HCT116 (cell line): ENCODE data around the gene TRPM1. TPM values are rescaled to one million over a fixed set of nuclear protein-coding genes. Genes with fewer than 3 reads are reported as not detected.

Experiments
- ATAC-seq: fragments of 200-7000 bp; cut with Tn5 transposase; 2 replicates; pipeline ENCODE4 v1.9.1; 2020; ENCODE audit warnings: mild to moderate bottlenecking, moderate library complexity
- BruUV-seq: library from RNA; stranded (reverse); fragments of 400-500 nt; replicated peaks from 2 replicates; lab custom pipeline; 2021; lab: Mats Ljungman, UMichigan
- CTCF ChIA-PET: fragments of 300-600 bp; sonication (Branson Sonifier 250); formaldehyde crosslinking; loops from one replicate; lab custom pipeline; 2021; ENCODE audit warnings: antibody characterized with exemption; lab: Charles Lee
- POLR2A ChIA-PET: fragments of 300-600, 350-600 bp; sonication (Branson Sonifier 250); formaldehyde crosslinking; loops from one replicate; lab custom pipeline; 2021; ENCODE audit warnings: antibody characterized with exemption; lab: Charles Lee
- RAD21 ChIA-PET, 2 experiments: fragments of 300-600 bp; sonication (Branson Sonifier 250); formaldehyde crosslinking; loops; one replicate each; lab custom pipeline; 2023; ENCODE audit warnings: low total read pairs in 2 of 2; ENCODE audit not compliant: uncharacterized antibody in 2 of 2, unreplicated experiment in 2 of 2, low non-redundant PET in 1 of 2; lab: Charles Lee
- DNase-seq: peaks from one replicate; pipeline ENCODE4 v3.0.0-alpha.2; 2010; ENCODE audit warnings: low read depth, low spot score
- H2AFZ ChIP-seq: fragments of 200-600 bp; shearing (Covaris generic), sonication (generic); 2 replicates; pipeline ENCODE4 v1.6.1; 2017; ENCODE audit warnings: low read depth, mixed run types, mixed read lengths, antibody characterized with exemption, low read length; ENCODE audit not compliant: poor library complexity, severe bottlenecking
- H3K27ac ChIP-seq: 2 replicates; pipeline ENCODE4 v1.5.1; 2012; ENCODE audit warnings: low read depth, low read length
- H3K27me3 ChIP-seq: fragments of 200-600 bp; sonication (generic); 2 replicates; pipeline ENCODE4 v1.6.1; 2016; ENCODE audit warnings: mixed run types, low read length, mixed read lengths; ENCODE audit not compliant: insufficient read depth
- H3K36me3 ChIP-seq, 2 experiments: fragments of 200-500 bp in 1 of 2; fragments of 200-600 bp in 1 of 2; sonication (Bioruptor generic) in 1 of 2; sonication (generic) in 1 of 2; 2 replicates each; pipeline versions ENCODE4 v1.5.1 to v1.6.1; 2014 to 2016; ENCODE audit warnings: low read length in 2 of 2, inconsistent platforms in 1 of 2, mixed read lengths in 1 of 2, mixed run types in 1 of 2; ENCODE audit not compliant: insufficient read depth in 2 of 2, control insufficient read depth in 1 of 2
- H3K4me1 ChIP-seq, 2 experiments: fragments of 200-600 bp in 1 of 2; sonication (generic) in 1 of 2; 2 replicates each; pipeline versions ENCODE4 v1.5.1 to v1.6.1; 2012 to 2017; ENCODE audit warnings: low read length in 2 of 2, inconsistent platforms in 1 of 2, mild to moderate bottlenecking in 1 of 2, mixed read lengths in 1 of 2, mixed run types in 1 of 2, moderate library complexity in 1 of 2; ENCODE audit not compliant: insufficient read depth in 2 of 2, control insufficient read depth in 1 of 2
- H3K4me2 ChIP-seq: fragments of 200-600 bp; sonication (generic); 2 replicates; pipeline ENCODE4 v1.6.1; 2017; ENCODE audit warnings: mixed run types, low read length, mixed read lengths
- H3K4me3 ChIP-seq, 2 experiments: fragments of 200-600 bp in 1 of 2; sonication (generic) in 1 of 2; replicated peaks in 1 of 2; 2 replicates each; pipeline ENCODE4 v1.5.1; 2011 to 2016; ENCODE audit warnings: low read length in 2 of 2, control low read depth in 1 of 2, low read depth in 1 of 2, mild to moderate bottlenecking in 1 of 2, mixed read lengths in 1 of 2, mixed run types in 1 of 2
- H3K79me2 ChIP-seq: fragments of 200-600 bp; sonication (generic); 2 replicates; pipeline ENCODE4 v1.6.1; 2017; ENCODE audit warnings: mild to moderate bottlenecking, mixed run types, low read length, moderate library complexity, mixed read lengths; ENCODE audit not compliant: insufficient read depth
- H3K9ac ChIP-seq: fragments of 200-600 bp; sonication (generic); 2 replicates; pipeline ENCODE4 v1.6.1; 2016; ENCODE audit warnings: low read length, mixed read lengths
- H3K9me2 ChIP-seq: fragments of 200-600 bp; sonication (generic), shearing (Covaris generic); 2 replicates; pipeline ENCODE4 v1.6.1; 2017; ENCODE audit warnings: mixed run types, mild to moderate bottlenecking, moderate library complexity; ENCODE audit not compliant: insufficient read depth
- H3K9me3 ChIP-seq, 2 experiments: fragments of 200-500 bp in 1 of 2; fragments of 200-600 bp in 1 of 2; sonication (Bioruptor generic) in 1 of 2; sonication (generic) in 1 of 2; 2 replicates each; pipeline ENCODE4 v1.6.1; 2014 to 2017; ENCODE audit warnings: low read length in 2 of 2, mixed read lengths in 2 of 2, inconsistent platforms in 1 of 2, low read depth in 1 of 2, mild to moderate bottlenecking in 1 of 2, mixed run types in 1 of 2, moderate library complexity in 1 of 2; ENCODE audit not compliant: control insufficient read depth in 1 of 2, insufficient read depth in 1 of 2
- H4K20me1 ChIP-seq: fragments of 200-600 bp; sonication (generic), shearing (Covaris generic); 2 replicates; pipeline ENCODE4 v1.6.1; 2017; ENCODE audit warnings: mixed run types, mild to moderate bottlenecking, moderate library complexity; ENCODE audit not compliant: insufficient read depth
- ATF3 ChIP-seq: IDR thresholded peaks from 2 replicates; pipeline ENCODE4 v1.6.1; 2012
- CBX3 ChIP-seq: IDR thresholded peaks from 2 replicates; pipeline ENCODE4 v1.6.1; 2012; ENCODE audit warnings: low read depth
- CEBPB ChIP-seq: IDR thresholded peaks from 2 replicates; pipeline ENCODE4 v1.6.1; 2012; ENCODE audit warnings: low read depth
- CTCF ChIP-seq, 3 experiments: fragments of 200-600 bp in 1 of 3; sonication (generic) in 1 of 3; IDR thresholded peaks in 2 of 3; conservative IDR thresholded peaks in 1 of 3; 2 replicates each; pipeline ENCODE4 v1.5.1; 2012 to 2017; ENCODE audit warnings: low read depth in 2 of 3, low read length in 2 of 3, antibody characterized with exemption in 1 of 3, borderline replicate concordance in 1 of 3, control low read depth in 1 of 3, mild to moderate bottlenecking in 1 of 3, mixed read lengths in 1 of 3, mixed run types in 1 of 3, moderate library complexity in 1 of 3; ENCODE audit not compliant: insufficient read depth in 1 of 3
- ELF1 ChIP-seq: IDR thresholded peaks from 2 replicates; pipeline ENCODE4 v1.6.1; 2012; ENCODE audit warnings: low read depth, borderline replicate concordance
- EZH2phosphoT487 ChIP-seq: fragments of 200-600 bp; IDR thresholded peaks from 2 replicates; pipeline ENCODE4 v1.6.1; 2018; ENCODE audit warnings: antibody characterized with exemption, borderline replicate concordance
- FOSL1 ChIP-seq: IDR thresholded peaks from 2 replicates; pipeline ENCODE4 v1.6.1; 2012; ENCODE audit warnings: low read depth
- MAX ChIP-seq: IDR thresholded peaks from 2 replicates; pipeline ENCODE4 v1.6.1; 2012
- POLR2AphosphoS5 ChIP-seq: IDR thresholded peaks from 2 replicates; pipeline ENCODE4 v1.6.1; 2011; ENCODE audit warnings: mild to moderate bottlenecking, low read depth, low read length, moderate library complexity
- RAD21 ChIP-seq: IDR thresholded peaks from 2 replicates; pipeline ENCODE4 v1.6.1; 2012; ENCODE audit warnings: low read depth, mild to moderate bottlenecking
- REST ChIP-seq: IDR thresholded peaks from 2 replicates; pipeline ENCODE4 v1.6.1; 2012; ENCODE audit warnings: low read depth
- TCF7L2 ChIP-seq: IDR thresholded peaks from 2 replicates; pipeline ENCODE4 v1.7.0; 2011; ENCODE audit warnings: borderline replicate concordance, inconsistent platforms; ENCODE audit not compliant: insufficient read depth, insufficient read length; ENCODE audit errors: extremely low read depth
- YY1 ChIP-seq: IDR thresholded peaks from 2 replicates; pipeline ENCODE4 v1.6.1; 2011; ENCODE audit warnings: low read length, low read depth, moderate library complexity, mild to moderate bottlenecking; ENCODE audit not compliant: insufficient replicate concordance; ENCODE audit errors: extremely low read depth
- ZNF274 ChIP-seq: fragments of 200-500 bp; sonication (Bioruptor generic); IDR thresholded peaks from 2 replicates; pipeline ENCODE4 v1.6.1; 2014; ENCODE audit warnings: mild to moderate bottlenecking, low read depth, low read length, inconsistent platforms
- intact Hi-C: fragments of 100-400 bp; cut with micrococcal nuclease; formaldehyde crosslinking; loops from 2 replicates; pipeline ENCODE4 v1.10.0; 2022
- total RNA-seq: library from RNA; stranded (reverse); gene quantifications from one replicate; pipeline ENCODE4 v1.2.1, GENCODE V29; 2021; ENCODE audit not compliant: unreplicated experiment

TRPM1 gene
- total RNA-seq, 1 experiment from 2014 or later, result not detected

- CTCF ChIA-PET, result no interaction called here
- RAD21 ChIA-PET, result no interaction called here
- no peaks in the 10 kb centered on the region for H3K27me3 ChIP-seq
- H2AFZ ChIP-seq, result no peak overlapping the region
- no TSS peak for BruUV-seq
- POLR2A ChIA-PET, result no interaction called here
- ATAC-seq (no peak), DNase-seq (no peak)
- H3K9me2 ChIP-seq, result no peaks in the 10 kb centered on the region
- H3K79me2 ChIP-seq, result no peaks in the 10 kb centered on the region
- H3K9ac ChIP-seq, result no peak overlapping the region
- H3K36me3 ChIP-seq, result no peaks in the 10 kb centered on the region
- no peak overlapping the region for H3K4me3 ChIP-seq
- no peak overlapping the region for H3K27ac ChIP-seq
- TF ChIP-seq ATF3, result no peak
- TF ChIP-seq FOSL1, result no peak
- no peak for TF ChIP-seq POLR2AphosphoS5
- TF ChIP-seq REST, result no peak
- TF ChIP-seq ZNF274, result no peak
- TF ChIP-seq CBX3, result no peak
- no peak for TF ChIP-seq ELF1
- TF ChIP-seq YY1, result no peak
- no peak for TF ChIP-seq CEBPB
- TF ChIP-seq TCF7L2, result no peak
- TF ChIP-seq MAX, result no peak
- TF ChIP-seq EZH2phosphoT487, result no peak
- no peak for TF ChIP-seq RAD21
- TF ChIP-seq CTCF (IDR thresholded peaks at IDR 0.05 in 2 of 3, conservative IDR thresholded peaks at IDR 0.05 in 1 of 3; ENCODE audit: borderline replicate concordance in 1 of 3, insufficient read depth in 1 of 3, low read depth in 2 of 3, low read length in 2 of 3), result no peak
- intact Hi-C loops, result no loop called here
- no peaks in the 10 kb centered on the region for H3K9me3 ChIP-seq
- no peaks in the 10 kb centered on the region for H3K4me1 ChIP-seq
- H3K4me2 ChIP-seq, result no peak overlapping the region
- H4K20me1 ChIP-seq, result no peaks in the 10 kb centered on the region
These were observed 35.7 kb downstream of the TRPM1 start for GRCh38 chr15:31065824-31066223.
